ENCODE results near the gene TIFAB.
"Not testable (repeated sequence)": the region's sequence is repeated elsewhere in the genome, so short reads cannot be mapped to it uniquely, and the experiment has no call there.

Gene TIFAB, protein sequence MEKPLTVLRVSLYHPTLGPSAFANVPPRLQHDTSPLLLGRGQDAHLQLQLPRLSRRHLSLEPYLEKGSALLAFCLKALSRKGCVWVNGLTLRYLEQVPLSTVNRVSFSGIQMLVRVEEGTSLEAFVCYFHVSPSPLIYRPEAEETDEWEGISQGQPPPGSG

DNA sequence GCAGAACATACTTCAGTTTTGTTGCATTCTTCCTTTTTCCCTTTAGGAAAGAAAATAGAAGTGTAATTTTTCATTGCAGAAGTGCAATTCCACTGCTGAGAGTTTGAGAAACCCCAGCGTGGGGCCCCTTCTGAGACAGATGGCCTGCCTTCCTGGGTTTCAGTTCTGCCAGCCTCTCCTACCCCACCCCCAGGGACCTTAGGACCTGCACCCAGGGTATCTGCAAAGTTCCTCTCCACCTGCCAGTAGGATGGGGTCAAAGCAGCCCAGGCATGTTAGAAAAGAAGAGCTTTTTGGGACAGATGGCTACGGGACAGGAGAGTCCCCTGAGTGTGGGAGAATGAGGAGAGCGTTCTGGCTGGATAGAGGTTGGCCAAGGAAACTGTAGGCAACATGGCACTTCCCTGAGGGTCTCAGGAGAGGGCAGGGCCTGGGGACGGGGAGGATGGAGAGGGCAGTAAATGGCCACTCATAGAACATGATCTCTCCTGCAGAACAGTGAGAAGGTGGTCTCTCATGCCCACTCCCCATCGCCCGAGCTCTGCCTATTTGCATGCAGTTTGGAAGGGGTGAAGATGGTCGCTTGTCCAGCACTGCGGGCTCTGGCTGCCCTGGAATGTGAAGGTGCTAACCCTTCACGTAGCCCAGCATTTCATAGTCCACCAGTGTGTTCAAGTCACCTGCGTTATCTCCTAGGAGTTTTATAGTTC lies at the start of gene TIFAB:
TIFAB (minus strand) TSS at position 31 of the 710 bp plus-strand sequence. CDS start 2,412 bp downstream, outside the sequence.
- no peak within 1 kb of the TSS for H3K4me3 ChIP-seq (ENCODE audit: low read depth, low read length)
- H3K27me3 ChIP-seq (ENCODE audit: control insufficient read depth, insufficient read depth, low read length) = peaks cover 14% of the 10 kb centered on the region
- no peak within 1 kb of the TSS for H3K9ac ChIP-seq (ENCODE audit: low read depth, low read length)
- H3K36me3 ChIP-seq (ENCODE audit: control insufficient read depth, insufficient read depth, low read length) = no peaks in the 10 kb centered on the region
- no peaks in the 10 kb centered on the region for H3K9me3 ChIP-seq (ENCODE audit: control insufficient read depth, insufficient read depth, low read length)
- no peak within 1 kb of the TSS for H3K27ac ChIP-seq (ENCODE audit: low read depth, low read length)
- H3K4me1 ChIP-seq (ENCODE audit: control insufficient read depth, insufficient read depth, low read length) = peaks cover 4% of the 10 kb centered on the region

DNA sequence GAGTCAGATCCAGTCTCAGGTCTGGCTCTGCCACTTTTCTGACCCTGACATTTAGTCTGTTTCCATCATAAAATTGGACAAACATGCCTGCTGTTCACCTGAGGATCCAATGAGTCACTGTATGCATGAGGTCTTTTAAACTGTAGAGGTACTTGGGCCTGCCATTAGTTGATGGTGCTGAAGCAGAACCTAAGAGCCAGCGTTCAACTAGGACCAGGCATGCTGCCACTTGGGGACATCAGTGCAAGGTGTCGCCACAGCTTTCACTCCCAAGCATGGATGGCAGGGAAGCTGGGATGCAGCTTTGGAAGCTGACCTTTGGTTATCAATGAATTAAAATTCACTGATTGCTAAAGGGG lies 46.5 kb upstream of the TIFAB start:
- Histone ChIP-seq H3K4me1 (ENCODE audit: control insufficient read depth, insufficient read depth, low read length) (peaks cover 11% of the 10 kb centered on the region), H3K36me3 (ENCODE audit: control insufficient read depth, insufficient read depth, low read length) (no peaks in the 10 kb centered on the region), H3K9me3 (ENCODE audit: control insufficient read depth, insufficient read depth, low read length) (no peaks in the 10 kb centered on the region), H3K27me3 (ENCODE audit: control insufficient read depth, insufficient read depth, low read length) (peaks cover 90% of the 10 kb centered on the region), H3K27ac (ENCODE audit: low read depth, low read length) (no peak overlapping the region), H3K4me3 (ENCODE audit: low read depth, low read length) (no peak overlapping the region), H3K9ac (ENCODE audit: low read depth, low read length) (no peak overlapping the region)

DNA sequence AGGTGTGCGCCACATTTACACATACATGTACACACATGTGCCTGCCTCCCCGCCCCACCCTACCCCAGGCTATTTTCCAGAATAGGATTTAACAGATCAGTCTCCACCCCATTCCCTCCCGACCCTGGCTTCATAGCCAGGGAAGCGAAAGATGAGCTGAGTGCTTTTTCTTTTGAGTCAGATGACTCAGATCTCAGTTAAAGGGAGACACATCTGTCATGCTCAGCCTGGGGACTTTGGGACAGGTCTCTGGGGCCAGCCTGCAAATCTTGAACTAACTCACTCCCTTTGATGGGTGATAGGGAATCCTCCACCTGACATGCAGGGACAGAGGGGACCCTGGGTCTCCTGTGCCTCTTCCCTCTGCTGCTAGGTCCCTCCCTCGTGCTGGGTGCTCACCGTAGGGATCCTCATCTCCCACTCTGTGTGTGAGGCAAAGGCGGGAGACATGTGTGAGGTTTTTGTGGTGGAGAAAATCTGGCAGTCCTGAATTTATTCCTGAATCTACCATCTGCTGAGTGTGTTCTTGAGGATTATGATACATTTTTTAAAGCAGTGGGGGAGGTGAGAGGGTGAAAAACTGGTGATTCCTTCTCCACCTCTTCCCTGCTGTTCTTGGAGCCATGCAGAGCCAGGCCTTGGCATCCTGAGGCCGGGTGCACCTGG lies 46.0 kb upstream of the TIFAB start:
- Histone ChIP-seq H3K9me3 (ENCODE audit: control insufficient read depth, insufficient read depth, low read length) (no peaks in the 10 kb centered on the region), H3K36me3 (ENCODE audit: control insufficient read depth, insufficient read depth, low read length) (no peaks in the 10 kb centered on the region), H3K9ac (ENCODE audit: low read depth, low read length) (no peak overlapping the region), H3K4me1 (ENCODE audit: control insufficient read depth, insufficient read depth, low read length) (peaks cover 11% of the 10 kb centered on the region), H3K27ac (ENCODE audit: low read depth, low read length) (no peak overlapping the region), H3K4me3 (ENCODE audit: low read depth, low read length) (no peak overlapping the region), H3K27me3 (ENCODE audit: control insufficient read depth, insufficient read depth, low read length) (peaks cover 90% of the 10 kb centered on the region)

DNA sequence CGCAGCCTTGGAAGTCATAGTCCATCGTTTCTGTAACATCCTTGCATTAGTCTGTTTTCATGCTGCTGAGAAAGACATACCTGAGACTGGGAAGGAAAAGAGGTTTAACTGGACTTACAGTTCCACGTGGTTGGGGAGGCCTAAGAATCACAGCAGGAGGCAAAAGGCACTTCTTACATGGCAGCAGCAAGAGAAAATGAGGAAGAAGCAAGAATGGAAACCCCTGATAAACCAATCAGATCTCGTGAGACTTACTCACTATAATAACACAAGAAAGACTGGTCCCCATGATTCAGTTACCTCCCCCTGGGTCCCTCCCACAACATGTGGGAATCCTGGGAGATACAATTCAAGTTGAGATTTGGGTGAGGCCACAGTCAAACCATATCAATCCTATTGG lies 43.4 kb upstream of the TIFAB start:
- peaks cover 92% of the 10 kb centered on the region for H3K27me3 ChIP-seq (ENCODE audit: control insufficient read depth, insufficient read depth, low read length)
- not testable (repeated sequence) for H3K9ac ChIP-seq (ENCODE audit: low read depth, low read length); H3K9me3 ChIP-seq (ENCODE audit: control insufficient read depth, insufficient read depth, low read length); H3K36me3 ChIP-seq (ENCODE audit: control insufficient read depth, insufficient read depth, low read length); H3K27ac ChIP-seq (ENCODE audit: low read depth, low read length); H3K4me3 ChIP-seq (ENCODE audit: low read depth, low read length)
- peaks cover 27% of the 10 kb centered on the region for H3K4me1 ChIP-seq (ENCODE audit: control insufficient read depth, insufficient read depth, low read length)

DNA sequence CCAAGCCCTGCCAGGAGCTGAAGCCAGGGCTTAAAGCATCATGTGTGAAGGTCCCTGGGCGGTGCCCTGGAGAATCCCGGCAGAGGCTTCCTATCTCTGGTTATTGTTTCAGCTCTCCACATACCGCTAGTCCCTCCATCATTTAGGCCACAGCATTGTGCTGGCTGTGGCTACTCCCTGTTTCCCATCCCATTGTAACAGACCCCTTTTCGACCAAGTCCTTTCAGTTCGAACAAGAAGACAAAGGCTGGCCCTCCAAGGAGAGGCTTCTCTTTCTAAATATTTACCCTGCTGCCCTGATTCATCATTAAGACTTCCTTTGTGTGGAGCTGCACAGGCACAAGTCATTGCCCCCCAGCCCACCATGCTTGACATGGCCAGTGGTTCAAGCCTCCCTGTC lies 42.0 kb upstream of the TIFAB start:
- H3K27me3 ChIP-seq (ENCODE audit: control insufficient read depth, insufficient read depth, low read length) = peaks cover 100% of the 10 kb centered on the region
- H3K9me3 ChIP-seq (ENCODE audit: control insufficient read depth, insufficient read depth, low read length) = no peaks in the 10 kb centered on the region
- no peak overlapping the region for H3K9ac ChIP-seq (ENCODE audit: low read depth, low read length)
- peaks cover 38% of the 10 kb centered on the region for H3K4me1 ChIP-seq (ENCODE audit: control insufficient read depth, insufficient read depth, low read length)
- H3K36me3 ChIP-seq (ENCODE audit: control insufficient read depth, insufficient read depth, low read length) = no peaks in the 10 kb centered on the region
- no peak overlapping the region for H3K4me3 ChIP-seq (ENCODE audit: low read depth, low read length)
- no peak overlapping the region for H3K27ac ChIP-seq (ENCODE audit: low read depth, low read length)

DNA sequence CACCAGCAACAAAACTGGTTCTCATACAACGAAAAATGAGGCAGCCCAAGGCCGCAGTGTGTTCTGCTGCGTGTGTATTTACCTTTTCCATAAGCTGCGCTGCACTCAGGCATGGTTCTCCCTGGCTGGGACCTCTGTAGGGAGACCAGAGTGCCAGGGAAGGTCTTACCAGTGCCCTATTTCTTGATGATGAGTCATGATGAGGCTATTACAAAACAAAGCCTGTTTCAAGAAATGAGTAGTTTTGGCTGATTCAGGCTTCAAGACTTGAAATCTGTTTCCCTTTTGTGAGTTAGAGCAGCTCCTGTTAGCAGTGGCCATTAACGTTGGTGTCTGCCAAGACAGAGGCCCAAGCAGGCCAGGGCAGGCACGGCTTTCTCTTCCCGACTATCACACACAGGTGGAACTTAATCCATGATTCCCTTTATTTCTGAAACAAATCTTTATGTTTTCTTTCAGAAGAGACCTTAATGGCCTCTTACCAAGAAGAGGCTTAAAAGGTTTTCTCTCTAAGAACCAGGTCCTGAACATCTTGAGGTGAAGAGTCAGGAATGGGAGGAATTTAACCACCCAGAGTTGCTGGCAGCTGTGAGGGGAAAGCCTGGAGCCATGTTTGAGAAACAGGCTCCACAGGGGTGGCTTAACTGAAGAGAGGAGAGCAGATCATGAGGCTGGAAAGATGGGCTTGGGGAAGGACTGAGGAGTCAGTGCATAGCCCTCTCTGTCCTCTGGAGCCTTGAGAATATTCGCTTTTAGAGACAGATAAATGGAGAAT lies 41.4 kb upstream of the TIFAB start:
- Histone ChIP-seq H3K27ac (ENCODE audit: low read depth, low read length) (no peak overlapping the region), H3K27me3 (ENCODE audit: control insufficient read depth, insufficient read depth, low read length) (peaks cover 100% of the 10 kb centered on the region), H3K9me3 (ENCODE audit: control insufficient read depth, insufficient read depth, low read length) (no peaks in the 10 kb centered on the region), H3K4me3 (ENCODE audit: low read depth, low read length) (no peak overlapping the region), H3K4me1 (ENCODE audit: control insufficient read depth, insufficient read depth, low read length) (peaks cover 36% of the 10 kb centered on the region), H3K36me3 (ENCODE audit: control insufficient read depth, insufficient read depth, low read length) (no peaks in the 10 kb centered on the region), H3K9ac (ENCODE audit: low read depth, low read length) (no peak overlapping the region)

DNA sequence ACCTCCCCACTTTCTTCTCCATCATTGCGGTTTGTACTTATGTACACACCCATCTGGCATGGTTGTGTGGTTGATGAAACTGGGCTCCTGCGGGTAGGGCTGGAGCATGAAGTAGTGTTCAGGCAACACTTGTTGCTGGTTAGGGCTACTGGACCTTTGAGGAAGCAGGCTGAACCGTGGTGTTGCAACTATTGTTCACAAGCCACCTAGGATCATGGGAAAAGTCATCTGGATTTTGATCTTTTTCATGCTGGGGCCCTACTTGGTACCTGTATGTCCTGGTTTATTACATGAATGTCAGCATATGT lies 40.1 kb upstream of the TIFAB start:
- Histone ChIP-seq H3K4me1 (ENCODE audit: control insufficient read depth, insufficient read depth, low read length) (peaks cover 41% of the 10 kb centered on the region), H3K9me3 (ENCODE audit: control insufficient read depth, insufficient read depth, low read length) (no peaks in the 10 kb centered on the region), H3K9ac (ENCODE audit: low read depth, low read length) (no peak overlapping the region), H3K27ac (ENCODE audit: low read depth, low read length) (no peak overlapping the region), H3K36me3 (ENCODE audit: control insufficient read depth, insufficient read depth, low read length) (no peaks in the 10 kb centered on the region), H3K27me3 (ENCODE audit: control insufficient read depth, insufficient read depth, low read length) (peaks cover 100% of the 10 kb centered on the region), H3K4me3 (ENCODE audit: low read depth, low read length) (peak overlapping the region; percentile 57; the same call in 1 of the 2 replicates)

DNA sequence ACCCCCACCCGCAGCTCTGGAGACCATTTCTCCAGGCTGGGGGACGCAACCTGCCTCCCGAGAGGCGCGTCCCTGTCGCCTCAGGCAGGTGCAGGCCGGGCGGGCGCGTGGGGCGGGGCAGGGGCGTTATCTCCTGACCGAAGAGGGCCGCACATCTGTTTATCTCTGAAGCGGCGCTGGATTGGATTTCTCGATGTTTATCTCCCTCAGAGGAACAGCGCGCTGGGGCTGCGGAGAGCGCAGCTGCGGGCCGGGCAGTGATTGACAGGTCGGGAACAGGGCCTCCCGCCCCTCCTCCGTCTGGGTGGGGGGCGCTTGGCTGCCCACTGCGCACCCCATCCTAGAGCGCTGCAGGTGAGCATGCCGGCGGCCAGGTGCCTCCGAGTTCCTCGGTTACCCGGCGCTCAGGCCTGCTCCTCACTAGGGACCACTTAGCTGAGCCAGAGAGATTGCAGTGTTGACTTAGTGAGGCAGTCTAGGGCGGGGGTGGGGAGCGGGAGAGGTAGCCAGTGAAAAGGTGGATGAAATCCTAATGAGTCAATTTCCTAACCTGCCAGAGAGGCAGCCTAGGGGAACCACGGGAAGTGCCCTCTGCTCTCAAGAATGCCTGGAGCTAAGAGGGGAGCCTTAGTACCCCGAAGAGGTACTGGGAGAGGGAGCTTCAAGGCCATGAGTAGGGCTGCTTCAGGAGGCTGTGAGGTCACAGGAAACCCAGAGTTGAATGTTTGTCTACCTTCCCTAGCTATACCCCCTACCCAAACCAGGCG lies 39.6 kb upstream of the TIFAB start:
- no peaks in the 10 kb centered on the region for H3K9me3 ChIP-seq (ENCODE audit: control insufficient read depth, insufficient read depth, low read length)
- no peaks in the 10 kb centered on the region for H3K36me3 ChIP-seq (ENCODE audit: control insufficient read depth, insufficient read depth, low read length)
- H3K4me3 ChIP-seq (ENCODE audit: low read depth, low read length) = peak overlapping the region; percentile 57
- H3K9ac ChIP-seq (ENCODE audit: low read depth, low read length) = no peak overlapping the region
- peaks cover 100% of the 10 kb centered on the region for H3K27me3 ChIP-seq (ENCODE audit: control insufficient read depth, insufficient read depth, low read length)
- H3K27ac ChIP-seq (ENCODE audit: low read depth, low read length) = no peak overlapping the region
- H3K4me1 ChIP-seq (ENCODE audit: control insufficient read depth, insufficient read depth, low read length) = peaks cover 41% of the 10 kb centered on the region

DNA sequence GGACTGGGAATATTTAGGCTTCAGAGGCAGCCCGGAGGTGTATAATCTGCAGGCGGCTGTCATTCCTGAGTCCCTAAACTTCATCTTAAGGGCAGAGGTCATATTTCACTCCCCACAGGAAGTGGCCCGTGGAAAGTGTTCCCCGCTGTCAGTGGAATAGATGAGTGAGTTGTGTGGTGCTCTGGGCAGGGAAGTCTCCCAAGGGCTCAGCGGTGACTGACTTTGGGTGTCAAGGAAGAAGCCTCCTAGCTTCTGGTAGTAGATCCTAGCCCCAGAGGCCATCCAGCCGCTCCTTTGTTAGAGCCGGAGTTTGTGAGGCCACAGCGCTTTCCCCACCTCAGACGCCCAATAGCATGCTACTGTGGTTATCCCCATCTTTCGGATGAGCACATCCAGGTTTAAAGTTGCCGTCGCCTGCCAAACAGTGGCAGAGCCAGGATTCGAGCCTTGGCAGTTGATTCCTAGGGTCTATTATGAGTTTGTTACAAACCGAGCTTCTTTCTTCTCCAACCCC lies 38.9 kb upstream of the TIFAB start:
- no peaks in the 10 kb centered on the region for H3K9me3 ChIP-seq (ENCODE audit: control insufficient read depth, insufficient read depth, low read length)
- H3K36me3 ChIP-seq (ENCODE audit: control insufficient read depth, insufficient read depth, low read length) = no peaks in the 10 kb centered on the region
- peak overlapping the region; percentile 57 for H3K4me3 ChIP-seq (ENCODE audit: low read depth, low read length)
- H3K27me3 ChIP-seq (ENCODE audit: control insufficient read depth, insufficient read depth, low read length) = peaks cover 100% of the 10 kb centered on the region
- peaks cover 41% of the 10 kb centered on the region for H3K4me1 ChIP-seq (ENCODE audit: control insufficient read depth, insufficient read depth, low read length)
- no peak overlapping the region for H3K27ac ChIP-seq (ENCODE audit: low read depth, low read length)
- H3K9ac ChIP-seq (ENCODE audit: low read depth, low read length) = no peak overlapping the region

DNA sequence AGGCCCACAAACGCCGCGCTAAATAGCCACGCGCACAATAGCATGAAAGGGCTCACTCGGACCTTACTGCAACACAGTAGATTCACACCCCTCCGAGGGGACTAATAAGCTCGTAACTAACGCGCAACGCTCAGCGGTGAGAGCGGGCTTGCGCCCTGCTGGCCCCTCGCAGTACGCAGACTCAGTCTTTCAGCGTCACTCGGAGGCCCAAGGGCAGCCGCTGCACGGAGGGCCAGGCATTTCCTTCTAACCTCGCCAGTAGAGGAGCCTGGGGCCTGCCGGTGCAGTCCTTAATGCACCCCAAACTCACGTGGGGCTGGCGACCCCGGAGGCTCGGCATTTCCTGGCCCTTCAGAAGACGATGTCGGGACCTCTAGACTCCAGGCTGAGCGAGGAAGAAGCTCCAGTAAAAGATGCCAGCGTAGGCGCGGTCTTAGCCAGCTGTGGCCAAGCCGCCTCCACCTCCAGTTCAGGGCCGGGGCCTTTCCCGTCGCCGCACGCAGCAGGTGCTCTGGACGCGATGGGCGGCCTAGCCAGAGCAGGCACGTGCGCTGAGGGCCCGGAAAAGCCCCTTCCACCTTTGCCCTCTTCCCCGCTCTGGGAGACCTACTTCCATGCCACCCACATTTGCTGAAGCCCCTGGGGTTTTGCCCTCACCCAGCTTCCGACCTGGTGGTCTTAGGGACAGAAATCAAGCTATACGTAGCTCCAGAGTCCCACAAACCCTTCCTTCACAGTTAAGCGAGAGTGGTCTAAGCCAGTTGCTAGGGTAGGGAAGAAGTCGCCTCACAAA lies 38.3 kb upstream of the TIFAB start:
- no peak overlapping the region for H3K27ac ChIP-seq (ENCODE audit: low read depth, low read length)
- peaks cover 100% of the 10 kb centered on the region for H3K27me3 ChIP-seq (ENCODE audit: control insufficient read depth, insufficient read depth, low read length)
- peak overlapping the region; percentile 52 for H3K4me3 ChIP-seq (ENCODE audit: low read depth, low read length)
- peaks cover 41% of the 10 kb centered on the region for H3K4me1 ChIP-seq (ENCODE audit: control insufficient read depth, insufficient read depth, low read length)
- H3K36me3 ChIP-seq (ENCODE audit: control insufficient read depth, insufficient read depth, low read length) = no peaks in the 10 kb centered on the region
- H3K9me3 ChIP-seq (ENCODE audit: control insufficient read depth, insufficient read depth, low read length) = no peaks in the 10 kb centered on the region
- H3K9ac ChIP-seq (ENCODE audit: low read depth, low read length) = no peak overlapping the region
